Measurements from ENCODE around the gene TBRG4.
"Not testable (repeated sequence)": the region's sequence is repeated elsewhere in the genome, so short reads cannot be mapped to it uniquely, and the experiment has no call there.

TBRG4 gene

GRCh38 chr7:45114926-45115325 is 3.4 kb upstream of the TBRG4 start:
- no peak for DNase-seq

DNA sequence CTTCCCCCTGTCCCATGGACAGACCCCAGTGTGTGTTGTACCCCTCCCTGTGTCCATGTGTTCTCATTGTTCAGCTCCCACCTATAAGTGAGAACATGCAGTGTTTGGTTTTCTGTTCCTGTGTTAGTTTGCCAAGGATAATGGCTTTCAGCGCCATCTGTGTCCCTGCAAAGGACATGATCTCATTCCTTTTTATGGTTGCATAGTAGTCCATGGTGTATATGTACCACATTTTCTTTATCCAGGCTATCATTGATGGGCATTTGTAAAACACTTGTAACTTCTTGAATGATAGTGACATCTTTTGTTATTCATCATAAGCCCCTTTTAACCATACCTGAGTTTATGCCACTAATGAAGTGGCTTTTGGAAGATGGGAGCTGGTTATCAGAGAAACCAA is 2.8 kb upstream of the TBRG4 start:
- not testable (repeated sequence) for DNase-seq

DNA sequence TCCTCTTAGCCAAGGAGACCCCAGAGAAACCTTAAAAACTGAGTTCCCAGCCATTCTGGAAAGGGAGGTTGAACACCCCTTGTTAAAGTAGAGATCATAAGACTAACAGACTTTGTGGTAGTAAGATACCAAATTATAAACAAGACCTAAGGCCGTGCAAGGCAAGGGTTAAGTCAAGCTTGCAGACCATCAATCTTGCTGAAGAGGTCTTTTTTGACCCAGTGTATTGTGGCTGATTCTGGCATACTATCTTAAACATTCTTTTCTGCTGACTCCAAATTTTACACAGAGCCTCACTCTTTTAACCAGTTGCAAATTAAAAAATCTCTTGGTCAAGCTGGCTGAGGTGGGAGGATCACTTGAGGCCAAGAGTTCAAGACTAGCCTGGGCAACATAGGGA is 1.2 kb upstream of the TBRG4 start:
- DNase-seq: no peak

DNA sequence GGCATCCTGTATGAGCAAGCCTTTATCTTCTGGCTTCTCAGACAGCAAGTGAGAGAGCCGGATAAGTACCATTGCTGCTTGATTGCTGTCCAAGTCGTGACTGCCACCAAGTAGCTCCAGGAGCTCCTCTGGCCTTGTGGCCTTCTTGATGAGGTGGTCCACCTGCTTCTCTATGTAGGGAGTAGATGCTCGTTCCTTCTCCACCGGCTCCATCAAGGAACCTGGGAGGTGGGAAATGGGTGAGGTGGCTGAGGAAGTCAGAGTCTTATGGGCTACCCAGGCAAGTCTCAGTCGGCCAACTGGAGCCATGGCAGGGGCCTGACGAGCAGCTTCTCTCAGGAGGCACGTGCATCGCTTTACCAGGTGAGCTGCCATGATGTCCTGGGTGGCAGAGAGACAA is 2.6 kb downstream of the TBRG4 start:
- no peak for DNase-seq

GRCh38 chr7:45107356-45107755 is 4.1 kb downstream of the TBRG4 start:
- DNase-seq: no peak

- DNase-seq: no peak
These were observed 4.7 kb downstream of the TBRG4 start for GRCh38 chr7:45106820-45107219.

- DNase-seq: no peak
These were observed 5.8 kb downstream of the TBRG4 start for GRCh38 chr7:45105588-45106188.

DNA sequence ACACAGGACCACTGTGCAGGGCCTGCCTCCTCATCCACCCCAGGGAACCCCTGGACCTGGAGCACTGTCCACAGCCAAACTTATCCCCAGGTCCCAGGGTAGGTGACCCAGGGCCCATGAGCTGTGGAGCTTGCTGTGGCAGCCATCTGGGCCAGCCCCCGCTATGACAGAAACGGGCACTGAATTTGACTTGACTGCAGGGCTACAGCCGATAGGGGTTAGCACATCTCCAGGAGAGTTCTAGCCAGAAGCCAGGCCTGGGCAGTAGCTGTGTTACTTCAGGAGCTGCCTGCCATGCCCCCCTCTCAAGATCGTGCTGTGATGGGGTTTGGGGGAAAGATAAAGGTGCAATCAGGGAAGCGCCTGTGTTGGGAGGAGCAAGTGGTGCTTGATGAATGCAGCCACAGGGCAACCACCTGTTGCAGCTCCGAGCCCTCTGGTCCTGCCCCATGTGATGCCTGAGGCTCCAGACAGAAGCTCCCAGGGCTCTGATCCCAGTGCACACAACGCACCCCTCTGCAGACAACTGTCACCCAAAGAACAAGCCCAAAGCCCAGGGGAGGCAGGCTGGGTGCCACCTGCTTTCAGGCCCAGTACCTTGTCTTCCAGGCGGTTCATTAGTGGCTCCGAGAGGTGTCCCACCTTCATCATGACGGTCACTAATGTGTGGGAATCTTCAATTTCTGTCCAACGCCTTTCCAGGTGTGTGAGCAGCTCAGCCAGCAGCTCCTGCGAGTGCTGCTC is 6.5 kb downstream of the TBRG4 start:
- DNase-seq: no peak

DNA sequence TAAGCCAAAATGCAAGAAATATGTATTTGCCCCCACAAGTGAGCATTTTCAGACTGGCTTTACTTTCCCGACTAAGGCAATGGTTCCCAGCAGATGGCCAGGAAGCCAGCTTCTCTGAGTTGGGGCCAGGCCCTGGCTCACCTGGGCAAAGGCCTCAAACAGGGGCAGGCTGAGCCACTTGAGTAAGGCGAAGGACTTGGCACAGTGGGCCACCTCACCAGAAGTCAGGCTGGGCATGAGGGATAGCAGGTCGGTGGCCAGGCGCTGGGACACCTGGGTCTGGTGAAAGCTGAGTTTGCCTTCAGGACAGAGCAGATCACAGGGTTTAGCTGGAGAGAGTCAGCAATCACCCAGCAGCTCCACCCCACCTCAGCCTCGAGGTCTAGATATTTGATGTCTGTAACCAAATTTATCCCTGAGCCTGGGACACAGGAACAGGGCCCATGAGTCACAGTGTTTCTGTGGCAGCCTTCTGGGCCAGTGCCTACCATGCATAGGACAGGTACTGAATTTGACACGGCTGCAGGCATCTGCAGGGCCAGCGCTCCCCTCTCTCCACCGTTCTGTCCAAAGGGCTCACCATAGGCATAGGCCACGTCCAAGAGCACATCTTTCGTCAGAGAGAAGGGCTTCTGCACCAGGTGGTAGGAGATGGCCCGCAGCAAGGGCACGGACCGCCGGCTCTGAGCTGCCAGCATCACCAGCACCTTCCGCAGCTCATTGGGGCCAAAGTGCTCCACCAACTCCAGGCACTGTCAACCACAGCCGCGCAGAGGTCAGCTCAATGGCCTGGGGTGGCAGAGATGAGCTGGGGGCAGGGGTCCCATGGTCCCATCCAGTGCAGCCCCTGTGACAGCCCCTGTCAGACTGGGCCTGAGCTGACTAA is 7.3 kb downstream of the TBRG4 start:
- DNase-seq: no peak

DNA sequence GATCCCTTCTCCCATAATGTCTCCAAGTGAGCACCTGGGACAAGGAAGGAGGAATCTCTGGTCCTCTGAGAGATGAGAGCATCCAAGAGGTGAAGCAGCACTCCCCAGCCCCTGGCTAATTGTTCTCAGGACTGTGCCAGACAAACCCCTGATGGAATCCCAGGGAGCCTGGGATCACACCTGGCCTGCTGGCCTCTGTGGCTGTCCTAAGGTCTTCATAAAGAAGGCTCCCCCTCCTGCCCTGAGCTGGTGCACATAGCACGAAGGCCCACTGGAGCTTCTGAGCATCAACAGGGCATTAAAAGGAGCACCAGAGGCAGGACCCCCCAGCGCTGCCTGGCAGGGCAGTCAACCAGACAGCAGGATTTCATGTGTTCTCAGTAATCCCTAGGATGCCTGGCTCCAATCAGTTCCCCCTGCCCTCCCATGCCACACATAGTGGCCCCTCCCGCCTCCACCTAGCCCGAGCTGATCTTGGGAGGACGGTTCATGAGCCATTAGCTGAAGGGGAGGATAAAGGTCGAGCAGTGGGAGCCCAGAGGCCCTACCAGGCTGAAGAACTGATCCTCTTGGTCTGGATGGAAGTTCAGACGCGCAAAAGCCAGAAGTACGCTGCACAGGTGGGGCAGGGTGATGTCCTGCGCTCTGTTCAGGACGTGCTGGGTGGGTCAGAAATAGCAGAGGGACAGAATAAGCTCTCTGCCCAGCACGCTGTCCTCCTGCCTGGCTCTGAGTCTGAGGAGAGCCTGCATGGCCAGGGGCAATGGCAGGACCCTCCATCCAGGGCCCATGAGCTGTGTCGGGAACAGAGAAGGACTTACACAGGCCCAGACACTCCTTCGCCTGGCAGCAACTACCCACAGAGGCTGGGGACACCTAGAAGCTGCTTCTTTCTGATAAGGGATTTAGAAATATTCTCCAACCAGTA is 8.4 kb downstream of the TBRG4 start:
- DNase-seq: no peak

DNA sequence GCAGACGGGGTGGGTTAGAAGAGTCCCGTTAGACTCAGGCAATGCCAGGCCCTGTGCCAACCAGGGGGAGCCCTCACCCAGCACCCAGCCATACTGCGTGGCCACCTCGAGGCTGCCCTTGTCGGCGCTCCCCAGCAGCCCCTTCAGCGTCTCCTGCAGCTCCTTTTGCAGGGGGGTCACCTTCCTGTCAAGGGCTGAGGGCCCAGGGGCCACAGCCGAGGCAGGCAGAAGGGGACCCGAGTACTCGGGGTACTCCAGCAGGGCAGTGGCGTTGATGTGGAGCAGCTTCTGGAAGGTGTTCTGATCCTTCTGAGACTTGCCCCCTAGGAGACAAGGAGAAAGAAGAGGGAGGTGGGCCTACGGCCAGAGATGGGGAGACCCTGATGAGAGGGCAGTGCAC is 9.7 kb downstream of the TBRG4 start:
- DNase-seq: no peak

DNA sequence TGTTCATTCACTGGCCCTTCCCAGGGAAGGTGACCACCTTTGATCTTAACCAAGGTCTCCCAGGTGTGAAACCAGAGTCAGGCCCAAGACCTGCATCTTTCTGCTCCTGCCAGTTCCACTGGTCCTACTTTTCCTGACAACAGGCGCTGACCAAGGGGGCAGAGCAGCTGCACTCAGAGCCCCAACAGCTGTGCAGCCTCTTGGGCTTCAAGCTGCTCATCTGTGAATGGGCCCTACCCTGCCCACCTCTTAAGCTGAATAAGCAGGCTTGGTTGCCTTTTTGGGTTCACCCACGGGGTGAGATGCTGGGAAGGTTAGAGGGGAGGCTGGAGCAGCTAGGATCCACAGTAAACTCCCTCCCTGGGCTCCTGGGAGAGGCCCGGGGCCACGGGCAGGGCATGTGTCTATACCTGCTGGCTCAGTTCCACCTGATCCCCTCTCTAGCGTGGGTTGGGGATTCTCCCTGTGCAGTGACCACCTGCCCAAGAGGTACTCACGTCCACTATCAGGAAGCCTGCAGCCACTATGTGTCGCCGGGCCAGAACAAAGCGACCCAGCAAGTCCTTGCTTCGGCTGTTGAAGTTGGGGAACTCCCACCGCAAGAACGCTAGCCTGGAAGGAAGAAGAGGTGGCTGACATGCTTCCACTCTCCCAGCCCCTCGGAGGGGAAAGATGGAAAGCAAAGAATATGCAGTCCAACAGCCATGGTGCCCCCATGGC is 10.6 kb downstream of the TBRG4 start:
- DNase-seq: no peak

DNA sequence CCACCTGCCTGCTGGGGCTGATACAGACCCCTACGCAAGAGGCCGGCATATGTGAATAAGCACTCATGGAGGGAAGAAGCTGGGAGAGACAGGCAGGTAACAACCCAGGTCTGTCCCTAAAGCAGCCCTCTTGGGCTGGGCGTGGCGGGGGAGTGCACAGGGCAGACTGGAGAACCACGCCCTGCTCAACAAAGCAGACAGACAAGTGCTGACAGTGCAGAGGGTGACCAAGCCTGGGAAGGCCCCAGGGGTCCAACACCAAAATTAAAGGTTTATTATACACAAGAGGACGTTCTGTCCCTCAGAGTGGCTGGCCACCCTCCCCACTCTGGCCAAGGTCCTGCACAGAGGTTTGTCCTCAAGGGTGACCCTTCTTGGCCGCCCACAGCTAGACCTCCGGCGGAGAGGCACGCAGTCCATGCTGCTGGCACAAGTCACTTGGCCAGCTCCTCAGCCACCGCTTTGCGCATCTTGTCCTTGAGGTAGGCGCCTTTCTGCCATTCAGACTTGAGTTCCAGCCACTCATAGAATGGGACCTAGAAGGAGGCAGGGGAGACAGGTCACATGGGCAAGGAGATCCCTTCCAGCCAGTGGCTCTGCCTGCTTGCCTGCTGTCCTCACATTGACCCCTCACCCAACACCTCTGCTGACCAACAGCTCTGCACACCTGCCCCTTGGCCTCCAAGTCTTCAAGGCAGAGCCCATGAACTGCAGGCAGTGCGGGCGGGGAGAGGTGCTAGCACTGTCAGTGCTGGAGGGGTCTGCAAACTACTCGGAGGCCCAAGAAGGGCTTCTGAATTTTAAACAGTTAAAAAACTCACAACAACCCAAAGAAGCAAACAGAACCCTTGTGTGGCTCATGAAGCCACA is 11.4 kb downstream of the TBRG4 start:
- DNase-seq: no peak

GRCh38 chr7:45098983-45099839 is 12.3 kb downstream of the TBRG4 start:
- no peak for DNase-seq

DNA sequence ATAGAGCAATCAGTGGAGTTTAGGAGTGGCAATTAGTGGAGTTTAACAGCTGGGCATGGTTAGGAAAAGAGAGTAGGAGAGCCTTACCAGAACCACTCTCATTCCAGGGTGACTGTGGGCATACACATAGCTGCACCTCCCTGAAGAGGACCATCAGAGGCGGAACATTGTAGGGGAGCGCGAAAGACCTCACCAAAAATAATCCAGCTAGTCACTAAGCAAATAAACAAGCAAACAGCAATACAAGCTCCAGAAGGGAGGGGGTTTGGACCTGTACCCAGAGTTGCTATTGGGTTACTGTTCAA is 18.6 kb downstream of the TBRG4 start:
- DNase-seq: no peak

GRCh38 chr7:45092100-45092930 is 19.2 kb downstream of the TBRG4 start:
- DNase-seq: no peak

DNA sequence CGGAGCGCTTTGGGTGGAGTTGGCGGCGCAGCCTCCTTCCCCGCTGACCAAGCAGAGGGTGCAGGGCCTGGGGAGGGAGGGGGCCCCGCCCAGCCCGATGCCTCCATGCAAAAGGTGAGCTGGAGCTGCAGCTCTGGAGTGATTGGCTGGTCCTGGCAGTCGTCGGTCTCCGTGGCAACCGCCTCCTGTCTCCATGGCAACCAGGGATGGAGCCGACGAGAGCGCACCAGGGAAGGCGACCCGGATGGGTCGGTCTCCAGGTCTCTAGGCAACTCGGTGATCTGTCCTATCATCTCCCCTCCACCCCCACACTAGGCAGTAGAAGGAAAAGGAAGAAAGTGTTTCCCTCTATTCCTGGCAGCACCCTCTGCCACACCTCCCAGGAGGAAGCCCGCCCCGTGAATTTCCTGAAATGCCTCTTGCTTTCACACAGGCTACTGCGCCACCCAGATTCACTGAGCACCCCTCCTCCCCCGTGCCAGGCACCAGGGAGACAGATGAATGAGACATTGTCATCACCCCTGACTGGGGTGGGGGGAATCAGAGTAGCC is 22.1 kb downstream of the TBRG4 start:
- DNase-seq: peak; percentile 53

DNA sequence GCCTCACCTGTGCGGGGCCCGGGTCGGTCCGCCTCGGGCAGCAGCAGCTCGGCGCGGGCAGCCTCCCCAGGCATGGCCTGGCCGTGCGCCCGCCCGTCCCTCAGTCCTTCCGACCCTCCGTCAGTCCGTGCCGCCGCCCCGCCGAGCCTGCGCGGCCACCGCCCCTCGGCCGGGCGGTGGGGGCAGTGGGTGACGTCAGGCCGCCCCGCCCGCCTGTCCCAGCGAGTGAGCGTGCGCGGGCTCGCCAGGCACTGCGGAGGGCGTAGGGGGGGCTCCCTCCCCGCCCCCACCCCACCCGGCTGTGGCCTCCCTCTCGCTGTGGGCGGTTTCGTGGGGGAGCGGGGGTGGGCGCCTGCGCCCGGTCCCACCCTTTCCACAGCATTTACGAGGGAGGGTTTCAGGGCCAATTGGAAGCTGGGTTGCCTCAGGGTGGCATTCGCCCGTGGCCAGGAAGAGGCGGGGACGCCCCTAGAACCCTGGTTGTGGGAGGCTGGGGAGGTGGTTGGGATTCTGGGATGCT is 22.6 kb downstream of the TBRG4 start, which contains the start of gene NACAD:
TSS of gene NACAD (minus strand) at position 149 of the 520 bp plus-strand sequence. CDS start at position 74, 75 bp downstream.
- DNase-seq: no peak

Data from central memory CD4-positive, alpha-beta T cell (primary cell).